ENCODE data around the gene CROCC2. TPM values are rescaled to one million over a fixed set of nuclear protein-coding genes. Genes with fewer than 3 reads are reported as not detected.

The CROCC2 gene
- total and polyA plus RNA-seq, 10 of the 15 experiments (the other 5 are each of a cell fraction or from before 2014, with no cell fraction given): not detected

DNA sequence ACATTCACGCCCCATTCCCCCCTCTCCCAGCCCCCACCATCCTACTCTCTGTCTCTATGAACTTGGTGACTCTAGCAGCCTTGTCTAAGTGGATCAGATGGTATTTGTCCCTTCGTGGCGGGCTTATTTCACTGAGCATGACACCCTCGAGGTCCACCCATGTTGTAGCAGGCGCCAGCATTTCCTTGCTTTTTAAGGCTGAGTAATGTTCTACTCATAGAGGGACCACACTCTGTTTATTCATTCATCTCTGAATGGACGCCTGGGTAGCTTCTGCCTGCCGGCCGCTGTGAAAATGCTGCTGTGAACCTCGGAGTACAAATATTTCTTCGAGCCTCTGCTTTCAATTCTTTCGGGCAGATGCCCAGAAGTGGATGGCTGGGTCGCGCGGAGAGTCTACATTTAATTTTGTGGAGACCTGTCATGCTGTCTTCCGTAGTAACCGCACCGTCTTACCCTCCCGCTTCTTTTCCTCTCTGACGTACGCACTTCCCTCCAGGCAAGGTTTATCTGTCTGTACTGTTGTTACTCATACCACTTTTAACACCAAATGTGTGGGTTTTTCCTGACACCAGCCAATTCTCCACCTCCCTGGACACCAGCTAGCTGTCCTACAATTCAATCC, 5.6 kb downstream of the CROCC2 start (continued):
- TF ChIP-seq ZBED1 (IDR thresholded peaks at IDR 0.05; ENCODE audit: borderline replicate concordance): no peak
- TF ChIP-seq, protein P1, sequence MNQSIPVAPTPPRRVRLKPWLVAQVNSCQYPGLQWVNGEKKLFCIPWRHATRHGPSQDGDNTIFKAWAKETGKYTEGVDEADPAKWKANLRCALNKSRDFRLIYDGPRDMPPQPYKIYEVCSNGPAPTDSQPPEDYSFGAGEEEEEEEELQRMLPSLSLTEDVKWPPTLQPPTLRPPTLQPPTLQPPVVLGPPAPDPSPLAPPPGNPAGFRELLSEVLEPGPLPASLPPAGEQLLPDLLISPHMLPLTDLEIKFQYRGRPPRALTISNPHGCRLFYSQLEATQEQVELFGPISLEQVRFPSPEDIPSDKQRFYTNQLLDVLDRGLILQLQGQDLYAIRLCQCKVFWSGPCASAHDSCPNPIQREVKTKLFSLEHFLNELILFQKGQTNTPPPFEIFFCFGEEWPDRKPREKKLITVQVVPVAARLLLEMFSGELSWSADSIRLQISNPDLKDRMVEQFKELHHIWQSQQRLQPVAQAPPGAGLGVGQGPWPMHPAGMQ (IDR thresholded peaks at IDR 0.05; ENCODE audit: borderline replicate concordance): no peak
- TF ChIP-seq, protein P2, sequence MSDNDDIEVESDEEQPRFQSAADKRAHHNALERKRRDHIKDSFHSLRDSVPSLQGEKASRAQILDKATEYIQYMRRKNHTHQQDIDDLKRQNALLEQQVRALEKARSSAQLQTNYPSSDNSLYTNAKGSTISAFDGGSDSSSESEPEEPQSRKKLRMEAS (IDR thresholded peaks at IDR 0.05; ENCODE audit: low read depth, low read length): no peak
- TF ChIP-seq POLR2A (IDR thresholded peaks at IDR 0.05; ENCODE audit: low read depth, low read length): no peak

DNA sequence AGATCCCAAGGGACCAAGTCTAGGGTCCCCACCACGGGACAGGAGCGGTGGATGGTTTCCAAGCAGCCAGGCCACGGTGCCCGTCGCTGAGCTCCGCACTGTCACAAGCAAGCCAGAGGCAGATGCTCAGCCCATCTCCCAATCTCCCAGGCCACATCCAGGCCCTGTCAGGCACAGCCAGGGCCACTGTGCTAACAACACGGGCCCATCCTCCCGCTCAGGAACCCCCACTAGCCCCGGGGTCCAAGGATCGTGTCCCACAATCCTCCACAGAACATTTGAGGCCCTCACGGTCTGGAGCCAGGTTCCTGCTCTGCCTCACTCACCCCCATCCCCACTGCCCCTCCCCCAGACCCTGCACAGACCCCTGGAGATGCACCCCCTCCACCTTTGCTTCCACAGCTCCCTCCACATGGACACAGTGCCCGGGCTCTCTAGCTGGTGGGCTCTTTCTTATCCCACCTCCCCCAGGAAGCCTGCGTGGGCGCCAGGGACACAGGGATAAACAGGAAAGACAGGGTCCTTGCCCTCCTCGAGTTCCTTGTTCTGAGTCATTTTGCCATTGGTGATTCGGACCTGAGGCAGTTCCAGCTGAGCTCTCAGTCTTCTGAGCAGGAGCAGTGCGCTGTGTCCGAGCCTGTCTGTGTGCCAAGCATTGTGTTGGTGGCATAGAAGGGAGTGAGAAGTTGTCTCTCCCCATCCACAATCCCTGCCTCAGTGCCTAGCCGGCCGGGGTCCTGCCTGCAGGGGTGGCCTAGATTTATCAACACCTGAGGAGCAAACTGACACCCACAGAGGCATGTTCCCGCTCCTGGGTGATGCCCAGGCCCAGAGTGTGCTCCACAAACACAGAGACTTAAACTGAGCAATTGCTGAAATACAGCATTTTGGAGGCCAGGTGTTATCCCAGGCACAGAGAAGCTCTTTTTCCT, 7.0 kb downstream of the CROCC2 start:
- Histone ChIP-seq H3K27me3 (replicated peaks in 1 of 2; ENCODE audit: control insufficient read depth in 2 of 2, insufficient read depth in 2 of 2, low read length in 1 of 2) (peaks cover 0 to 3% of the 10 kb centered on the region in 2 experiments), H4K20me1 (ENCODE audit: control insufficient read depth, insufficient read depth) (no peaks in the 10 kb centered on the region), H3K79me2 (ENCODE audit: control insufficient read depth, insufficient read depth, low read length) (no peaks in the 10 kb centered on the region), H3K9ac (ENCODE audit: control insufficient read depth, insufficient read depth, low read length) (no peak overlapping the region), H3K36me3 (ENCODE audit: control insufficient read depth in 2 of 2, insufficient read depth in 2 of 2, low read length in 1 of 2) (no peaks in the 10 kb centered on the region), H3K4me1 (ENCODE audit: control insufficient read depth, insufficient read depth, low read length) (no peaks in the 10 kb centered on the region), H2AFZ (ENCODE audit: control insufficient read depth, low read depth, low read length) (no peak overlapping the region), H3K9me3 (replicated peaks; ENCODE audit: control insufficient read depth, insufficient read depth, low read length) (no peaks in the 10 kb centered on the region), H3K4me2 (ENCODE audit: control insufficient read depth, insufficient read depth) (no peak overlapping the region), H3K27ac (ENCODE audit: control insufficient read depth, insufficient read depth) (no peak overlapping the region), H3K4me3 (no peak overlapping the region)
- no TSS peak for BruUV-seq (replicated peaks)
- RAD21 ChIA-PET (ENCODE audit: unreplicated experiment): interaction anchor here (0.5 kb wide), 1 partner anchor 17 kb away, joined by 3 read pairs; no protein-coding TSS in a partner anchor
- DNase-seq (ENCODE audit: low read depth, low spot score) (no peak), ATAC-seq (no peak), FAIRE-seq (no peak)
- in situ Hi-C loops (cut with MboI): no loop called here
- POLR2A ChIA-PET: no interaction called here
- SMC1A ChIA-PET (ENCODE audit: uncharacterized antibody, unreplicated experiment): interaction anchor here (1.5 kb wide), 1 partner anchor 175 kb away, joined by 3 read pairs; no protein-coding TSS in a partner anchor
- intact Hi-C loops (cut with micrococcal nuclease; ENCODE audit: unreplicated experiment): no loop called here
- WGBS (ENCODE audit: insufficient coverage, insufficient replicate concordance, low lambda C conversion rate, missing lambda C conversion rate): 45% methylated on average over 19 of the region's 21 CpGs
- CTCF ChIA-PET: interaction anchor here (0.7 to 1.5 kb wide), 7 partner anchors 13 to 371 kb away, joined by 3 to 10 read pairs (median 4); no protein-coding TSS in a partner anchor
- no peak for TF ChIP-seq FOS (IDR thresholded peaks at IDR 0.05; ENCODE audit: borderline replicate concordance, extremely low read depth, insufficient read length)
- TF ChIP-seq, protein P3, sequence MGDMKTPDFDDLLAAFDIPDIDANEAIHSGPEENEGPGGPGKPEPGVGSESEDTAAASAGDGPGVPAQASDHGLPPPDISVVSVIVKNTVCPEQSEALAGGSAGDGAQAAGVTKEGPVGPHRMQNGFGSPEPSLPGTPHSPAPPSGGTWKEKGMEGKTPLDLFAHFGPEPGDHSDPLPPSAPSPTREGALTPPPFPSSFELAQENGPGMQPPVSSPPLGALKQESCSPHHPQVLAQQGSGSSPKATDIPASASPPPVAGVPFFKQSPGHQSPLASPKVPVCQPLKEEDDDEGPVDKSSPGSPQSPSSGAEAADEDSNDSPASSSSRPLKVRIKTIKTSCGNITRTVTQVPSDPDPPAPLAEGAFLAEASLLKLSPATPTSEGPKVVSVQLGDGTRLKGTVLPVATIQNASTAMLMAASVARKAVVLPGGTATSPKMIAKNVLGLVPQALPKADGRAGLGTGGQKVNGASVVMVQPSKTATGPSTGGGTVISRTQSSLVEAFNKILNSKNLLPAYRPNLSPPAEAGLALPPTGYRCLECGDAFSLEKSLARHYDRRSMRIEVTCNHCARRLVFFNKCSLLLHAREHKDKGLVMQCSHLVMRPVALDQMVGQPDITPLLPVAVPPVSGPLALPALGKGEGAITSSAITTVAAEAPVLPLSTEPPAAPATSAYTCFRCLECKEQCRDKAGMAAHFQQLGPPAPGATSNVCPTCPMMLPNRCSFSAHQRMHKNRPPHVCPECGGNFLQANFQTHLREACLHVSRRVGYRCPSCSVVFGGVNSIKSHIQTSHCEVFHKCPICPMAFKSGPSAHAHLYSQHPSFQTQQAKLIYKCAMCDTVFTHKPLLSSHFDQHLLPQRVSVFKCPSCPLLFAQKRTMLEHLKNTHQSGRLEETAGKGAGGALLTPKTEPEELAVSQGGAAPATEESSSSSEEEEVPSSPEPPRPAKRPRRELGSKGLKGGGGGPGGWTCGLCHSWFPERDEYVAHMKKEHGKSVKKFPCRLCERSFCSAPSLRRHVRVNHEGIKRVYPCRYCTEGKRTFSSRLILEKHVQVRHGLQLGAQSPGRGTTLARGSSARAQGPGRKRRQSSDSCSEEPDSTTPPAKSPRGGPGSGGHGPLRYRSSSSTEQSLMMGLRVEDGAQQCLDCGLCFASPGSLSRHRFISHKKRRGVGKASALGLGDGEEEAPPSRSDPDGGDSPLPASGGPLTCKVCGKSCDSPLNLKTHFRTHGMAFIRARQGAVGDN (IDR thresholded peaks at IDR 0.05): no peak
- TF ChIP-seq ZZZ3 (IDR thresholded peaks at IDR 0.05; ENCODE audit: control insufficient read depth, insufficient read length, low read depth): no peak
- no peak for TF ChIP-seq SIX5 (IDR thresholded peaks at IDR 0.05; ENCODE audit: low read depth, low read length, severe bottlenecking)
- no peak for TF ChIP-seq ATF7 (IDR thresholded peaks at IDR 0.05; ENCODE audit: low read depth)
- no peak for TF ChIP-seq SIN3A (IDR thresholded peaks at IDR 0.05; ENCODE audit: low read depth, low read length)
- no peak for TF ChIP-seq PAX5 (IDR thresholded peaks at IDR 0.05; ENCODE audit: borderline replicate concordance, low read depth, low read length)
- TF ChIP-seq, protein P4, sequence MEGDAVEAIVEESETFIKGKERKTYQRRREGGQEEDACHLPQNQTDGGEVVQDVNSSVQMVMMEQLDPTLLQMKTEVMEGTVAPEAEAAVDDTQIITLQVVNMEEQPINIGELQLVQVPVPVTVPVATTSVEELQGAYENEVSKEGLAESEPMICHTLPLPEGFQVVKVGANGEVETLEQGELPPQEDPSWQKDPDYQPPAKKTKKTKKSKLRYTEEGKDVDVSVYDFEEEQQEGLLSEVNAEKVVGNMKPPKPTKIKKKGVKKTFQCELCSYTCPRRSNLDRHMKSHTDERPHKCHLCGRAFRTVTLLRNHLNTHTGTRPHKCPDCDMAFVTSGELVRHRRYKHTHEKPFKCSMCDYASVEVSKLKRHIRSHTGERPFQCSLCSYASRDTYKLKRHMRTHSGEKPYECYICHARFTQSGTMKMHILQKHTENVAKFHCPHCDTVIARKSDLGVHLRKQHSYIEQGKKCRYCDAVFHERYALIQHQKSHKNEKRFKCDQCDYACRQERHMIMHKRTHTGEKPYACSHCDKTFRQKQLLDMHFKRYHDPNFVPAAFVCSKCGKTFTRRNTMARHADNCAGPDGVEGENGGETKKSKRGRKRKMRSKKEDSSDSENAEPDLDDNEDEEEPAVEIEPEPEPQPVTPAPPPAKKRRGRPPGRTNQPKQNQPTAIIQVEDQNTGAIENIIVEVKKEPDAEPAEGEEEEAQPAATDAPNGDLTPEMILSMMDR (IDR thresholded peaks at IDR 0.05 in 2 of 3, conservative IDR thresholded peaks at IDR 0.05 in 1 of 3; ENCODE audit: control insufficient read depth in 2 of 3, extremely low read depth in 1 of 3, insufficient read depth in 1 of 3, low read depth in 3 of 3, low read length in 3 of 3): no peak

Data from GM12878 (cell line).